Measurements from ENCODE around the gene VEPH1. TPM values are rescaled to one million over a fixed set of nuclear protein-coding genes. Genes with fewer than 3 reads are reported as not detected.

VEPH1 gene
- polyA plus RNA-seq, 1 donor (not counting 4 experiments of a cell fraction or from before 2014, with no cell fraction given), result 0.21 TPM

GRCh38 chr3:157436583-157437291 is 66.5 kb downstream of the VEPH1 start, which contains the start of gene PTX3:
TSS of gene PTX3 (plus strand) at chr3:157436850. CDS start at chr3:157436934, 84 bp downstream.
- TF ChIP-seq CTCF (optimal IDR thresholded peaks at IDR 0.05 in 1 of 3, IDR thresholded peaks at IDR 0.05 in 1 of 3, conservative IDR thresholded peaks at IDR 0.05 in 1 of 3; ENCODE audit: extremely low read depth in 1 of 3, insufficient read depth in 2 of 3, low read length in 3 of 3) (no peak), EZH2 (IDR thresholded peaks at IDR 0.05; ENCODE audit: low read length) (no peak)
- Histone ChIP-seq H3K9me3 (ENCODE audit: control insufficient read depth, low read depth, low read length) (no peaks in the 10 kb centered on the region), H3K79me2 (ENCODE audit: control insufficient read depth, insufficient read depth, low read length) (no peaks in the 10 kb centered on the region), H3K4me3 (ENCODE audit: control insufficient read depth in 2 of 3, extremely low read depth in 1 of 3, insufficient read depth in 2 of 3, low read depth in 1 of 3, low read length in 3 of 3) (peak within 1 kb of the TSS; percentile 5 to 56 (median 44)), H3K27ac (ENCODE audit: control insufficient read depth, insufficient read depth, low read length) (no peak within 1 kb of the TSS), H3K9ac (ENCODE audit: control insufficient read depth, extremely low read depth, insufficient read depth, low read length) (peak within 1 kb of the TSS; percentile 18), H3K4me1 (ENCODE audit: control insufficient read depth, extremely low read depth, insufficient read depth, low read length) (peaks cover 11% of the 10 kb centered on the region), H3K27me3 (ENCODE audit: control insufficient read depth, extremely low read depth, insufficient read depth, low read length) (peaks cover 8% of the 10 kb centered on the region), H2AFZ (ENCODE audit: control insufficient read depth, low read length) (peak within 1 kb of the TSS; percentile 54), H3K4me2 (ENCODE audit: control insufficient read depth, extremely low read depth, insufficient read depth, low read depth, low read length) (peak within 1 kb of the TSS; percentile 66), H3K9me1 (ENCODE audit: control insufficient read depth, extremely low read depth, insufficient read depth, low read length) (no peaks in the 10 kb centered on the region), H3K36me3 (ENCODE audit: control insufficient read depth in 2 of 2, extremely low read depth in 1 of 2, insufficient read depth in 2 of 2, low read length in 2 of 2) (no peaks in the 10 kb centered on the region), H4K20me1 (ENCODE audit: control insufficient read depth, extremely low read depth, insufficient read depth, low read length) (no peaks in the 10 kb centered on the region)
- DNase-seq (ENCODE audit: low read depth, low spot score) (no peak), FAIRE-seq (no peak)
- dilution Hi-C loops (cut with MboI; ENCODE audit: extremely low pct_ligation_motif_present, low sequenced_read_pairs), result no loop called here

GRCh38 chr3:157429708-157430107 is 73.5 kb downstream of the VEPH1 start:
- no peak for FAIRE-seq
- H3K4me2 ChIP-seq (ENCODE audit: control insufficient read depth, extremely low read depth, insufficient read depth, low read depth, low read length), result no peak overlapping the region
- no peak for DNase-seq (ENCODE audit: low read depth, low spot score)

More at GRCh38 chr3:157429708-157430107, 73.5 kb downstream of the VEPH1 start:
- Histone ChIP-seq H3K9me1 (ENCODE audit: control insufficient read depth, extremely low read depth, insufficient read depth, low read length) (no peaks in the 10 kb centered on the region), H3K9ac (ENCODE audit: control insufficient read depth, extremely low read depth, insufficient read depth, low read length) (no peak overlapping the region), H3K27ac (ENCODE audit: control insufficient read depth, insufficient read depth, low read length) (no peak overlapping the region), H4K20me1 (ENCODE audit: control insufficient read depth, extremely low read depth, insufficient read depth, low read length) (no peaks in the 10 kb centered on the region), H3K4me1 (ENCODE audit: control insufficient read depth, extremely low read depth, insufficient read depth, low read length) (no peaks in the 10 kb centered on the region), H3K9me3 (ENCODE audit: control insufficient read depth, low read depth, low read length) (no peaks in the 10 kb centered on the region), H3K4me3 (ENCODE audit: control insufficient read depth in 2 of 3, extremely low read depth in 1 of 3, insufficient read depth in 2 of 3, low read depth in 1 of 3, low read length in 3 of 3) (no peak overlapping the region), H3K36me3 (ENCODE audit: control insufficient read depth in 2 of 2, extremely low read depth in 1 of 2, insufficient read depth in 2 of 2, low read length in 2 of 2) (no peaks in the 10 kb centered on the region), H2AFZ (ENCODE audit: control insufficient read depth, low read length) (no peak overlapping the region), H3K27me3 (ENCODE audit: control insufficient read depth, extremely low read depth, insufficient read depth, low read length) (no peaks in the 10 kb centered on the region), H3K79me2 (ENCODE audit: control insufficient read depth, insufficient read depth, low read length) (no peaks in the 10 kb centered on the region)
- TF ChIP-seq CTCF (optimal IDR thresholded peaks at IDR 0.05 in 1 of 3, IDR thresholded peaks at IDR 0.05 in 1 of 3, conservative IDR thresholded peaks at IDR 0.05 in 1 of 3; ENCODE audit: extremely low read depth in 1 of 3, insufficient read depth in 2 of 3, low read length in 3 of 3), result no peak
- no peak for TF ChIP-seq EZH2 (IDR thresholded peaks at IDR 0.05; ENCODE audit: low read length)
- dilution Hi-C loops (cut with MboI; ENCODE audit: extremely low pct_ligation_motif_present, low sequenced_read_pairs), result no loop called here
